ENCODE results near the gene FLG2.
"Not testable (repeated sequence)": the region's sequence is repeated elsewhere in the genome, so short reads cannot be mapped to it uniquely, and the experiment has no call there.

FLG2 gene

DNA sequence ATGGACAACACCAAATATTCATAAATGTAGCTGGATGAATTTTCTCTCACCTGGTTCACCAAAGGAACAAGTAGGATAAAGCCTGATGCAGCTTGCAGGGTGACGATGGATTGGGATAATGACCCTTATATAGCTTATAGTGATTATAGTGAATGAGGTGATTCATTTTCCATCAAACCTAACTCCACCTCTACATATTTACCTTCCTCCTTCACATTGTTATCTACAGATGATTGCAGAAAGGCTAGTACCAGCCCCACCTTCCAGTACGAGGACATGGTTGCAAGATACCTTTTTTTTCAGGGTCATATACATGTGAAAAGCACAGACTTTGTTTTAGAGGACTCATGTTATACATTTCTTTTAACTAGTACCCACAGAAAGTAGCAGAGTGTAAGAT lies at the start of gene FLG2:
Gene FLG2 (minus strand): TSS at position 101 of the 400 bp plus-strand sequence. CDS start 1,122 bp downstream, outside the sequence.
- no peak for DNase-seq

DNA sequence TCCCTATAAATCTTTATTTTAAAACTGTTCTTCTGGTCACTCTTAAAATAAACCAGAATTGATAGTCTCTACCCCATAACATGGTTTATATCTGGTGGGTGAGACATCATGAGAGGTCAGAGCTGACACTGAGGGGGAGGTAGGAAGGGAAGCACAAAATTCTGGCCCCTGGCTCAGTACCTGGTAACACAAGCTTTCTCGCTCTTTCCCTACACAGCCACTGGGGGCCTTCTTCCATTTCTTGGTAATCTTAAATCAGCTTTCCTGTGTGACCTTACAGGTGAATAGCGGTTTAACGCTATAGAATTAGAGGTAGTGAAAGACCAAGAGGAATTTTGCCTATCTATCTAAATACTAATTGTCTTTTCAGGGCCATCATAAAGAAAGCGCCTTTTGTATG lies 48.9 kb upstream of the FLG2 start:
- no peak for DNase-seq

DNA sequence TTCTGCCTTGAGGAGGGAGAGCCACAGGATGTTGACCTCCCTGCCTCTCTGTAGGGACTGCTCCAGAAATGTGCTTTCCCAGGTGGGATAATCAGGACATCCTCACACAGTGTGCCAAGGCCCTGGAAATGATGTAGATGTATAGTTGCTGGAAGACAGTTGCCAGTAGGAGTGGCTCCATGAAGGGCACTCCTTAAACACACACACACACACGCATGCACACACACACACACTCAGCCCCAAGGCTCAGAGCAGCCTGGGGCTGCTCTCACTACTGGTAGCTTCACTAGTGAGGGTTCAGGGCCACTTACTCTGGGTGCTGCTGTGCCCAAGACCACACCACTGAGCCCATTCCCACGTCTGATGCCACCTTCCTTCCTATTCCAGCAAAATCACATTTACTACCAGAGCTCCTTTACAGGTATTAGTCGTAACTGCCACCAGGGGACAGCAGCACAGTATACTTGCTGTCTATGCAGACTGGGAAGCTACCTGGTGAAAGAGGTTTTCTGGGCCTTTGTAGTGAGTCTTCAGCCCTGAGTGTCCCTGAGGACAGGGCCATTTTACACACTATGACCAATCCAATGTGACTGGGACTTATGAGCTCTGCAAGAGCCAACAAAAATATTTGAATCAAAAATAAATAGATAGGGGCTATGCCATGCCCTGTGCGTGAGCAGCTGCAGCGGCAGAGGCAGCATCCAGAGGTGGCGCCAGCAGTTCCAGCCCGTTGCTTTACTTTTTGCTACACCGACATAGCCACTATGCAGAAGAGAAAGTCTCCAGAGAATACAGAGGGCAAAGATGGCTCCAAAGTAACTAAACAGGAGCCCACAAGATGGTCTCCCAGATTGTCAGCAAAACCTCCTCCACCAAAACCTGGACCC lies 39.2 kb upstream of the FLG2 start:
- DNase-seq = no peak

DNA sequence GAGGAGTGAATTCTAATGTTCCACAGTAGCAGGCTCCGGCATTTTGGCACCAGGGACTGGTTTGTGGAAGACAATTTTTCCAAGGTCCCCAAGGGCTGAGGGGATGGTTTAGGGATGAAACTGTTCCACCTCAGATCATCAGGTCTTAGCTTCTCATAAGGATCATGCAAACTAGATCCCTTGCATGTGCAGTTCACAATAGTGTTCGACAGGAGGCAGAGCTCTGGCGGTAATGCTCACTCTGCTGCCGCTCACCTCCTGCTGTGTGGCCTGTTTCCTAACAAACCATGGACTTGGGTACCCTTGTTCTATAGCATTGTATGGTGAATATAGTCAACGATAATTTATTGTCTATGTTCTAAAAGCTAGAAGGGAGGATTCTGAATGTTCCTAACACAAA lies 37.7 kb upstream of the FLG2 start:
- no peak for DNase-seq

DNA sequence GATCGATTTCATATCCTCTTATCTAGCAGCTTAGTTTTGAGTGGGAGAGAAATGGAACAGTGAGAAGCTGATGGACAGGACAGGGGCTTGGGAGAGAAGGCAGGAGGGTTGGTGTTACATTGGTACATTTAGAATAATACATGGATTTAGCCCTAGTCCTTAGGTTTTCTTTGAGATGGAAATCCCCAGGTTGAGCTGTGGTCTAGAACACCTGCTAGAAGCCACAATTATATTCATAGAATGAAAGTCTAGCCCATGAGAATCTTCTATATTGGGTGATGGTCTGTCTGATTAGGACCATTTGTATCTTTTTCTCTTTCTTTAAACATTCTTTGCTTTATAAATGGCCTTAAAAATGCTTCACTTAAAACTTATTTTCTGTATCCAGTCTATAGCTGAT lies 34.3 kb upstream of the FLG2 start:
- DNase-seq = no peak

DNA sequence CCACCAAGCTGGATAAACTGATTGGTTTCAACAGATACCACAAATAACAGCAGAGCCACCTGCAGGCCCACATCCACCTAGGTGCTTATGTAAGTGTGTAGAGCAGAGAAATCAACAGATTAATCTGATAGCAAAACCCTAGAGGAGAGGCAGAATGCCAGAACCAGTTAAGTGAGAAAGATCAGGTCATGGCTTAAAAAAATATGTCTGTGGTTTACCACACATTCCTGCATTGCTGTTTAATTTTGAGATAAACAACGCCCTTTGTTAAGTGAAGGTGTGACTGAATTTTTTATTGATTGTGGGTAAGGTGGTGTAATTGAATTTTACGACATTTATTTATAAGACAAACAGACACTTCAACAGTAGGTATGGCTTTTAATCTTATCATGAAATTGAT lies 33.1 kb upstream of the FLG2 start:
- DNase-seq = no peak

DNA sequence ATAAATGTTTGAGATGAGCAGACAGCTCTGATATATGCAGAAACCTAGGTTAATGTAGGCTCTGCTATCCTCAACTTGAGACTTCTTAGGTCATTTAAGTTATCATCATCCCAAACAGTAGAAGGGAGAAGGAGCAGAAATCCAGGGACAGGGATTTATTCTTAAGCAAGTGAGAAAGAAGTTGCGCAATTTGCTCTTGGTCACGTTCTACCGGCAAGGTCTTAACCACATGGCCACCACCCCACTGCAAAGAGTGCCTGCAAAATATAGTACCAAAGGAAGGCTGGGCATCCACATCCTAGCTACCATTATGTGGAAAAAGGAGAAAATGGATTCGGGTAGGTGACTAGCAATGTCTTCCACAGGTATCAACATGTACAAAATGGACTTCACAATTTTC lies 29.1 kb upstream of the FLG2 start:
- DNase-seq = no peak

DNA sequence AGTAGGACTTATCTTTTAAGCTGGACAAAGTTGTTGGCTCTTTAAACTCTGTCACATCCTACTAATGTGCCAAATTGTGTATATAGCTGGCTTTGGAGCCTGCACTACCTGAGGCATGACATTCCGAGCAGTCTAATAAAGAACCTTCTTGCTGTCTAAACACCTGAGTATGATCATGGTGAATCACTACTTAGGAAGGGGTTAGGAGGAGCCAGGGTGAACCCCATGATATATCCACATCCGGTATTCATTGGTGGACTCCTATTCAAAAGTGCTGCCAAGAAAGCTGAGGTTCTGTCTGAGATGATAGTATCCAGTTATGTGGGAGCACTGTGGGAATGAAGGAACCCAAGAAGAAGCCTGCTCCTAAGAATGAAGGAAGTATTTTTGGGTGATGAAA lies 27.1 kb upstream of the FLG2 start:
- DNase-seq = no peak

DNA sequence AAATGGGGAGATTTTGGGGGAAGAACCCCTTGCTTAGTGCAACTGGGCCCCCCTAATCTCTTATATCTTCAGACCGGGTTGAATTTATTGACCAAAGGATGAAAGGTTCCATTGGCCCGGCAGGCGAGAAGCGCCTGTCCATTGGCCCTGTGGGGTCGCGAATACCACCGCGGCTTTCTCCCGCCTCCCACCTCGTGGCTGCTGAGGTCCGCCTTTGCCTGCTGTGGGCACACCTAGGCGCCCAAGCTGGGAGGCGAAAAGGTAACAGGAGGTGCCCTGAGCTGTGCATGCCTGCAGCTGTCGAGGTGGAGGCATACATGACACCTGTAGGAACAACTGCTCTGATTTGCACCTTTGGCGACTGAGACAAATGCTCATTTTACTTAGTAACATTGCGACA lies 21.1 kb upstream of the FLG2 start:
- no peak for DNase-seq

DNA sequence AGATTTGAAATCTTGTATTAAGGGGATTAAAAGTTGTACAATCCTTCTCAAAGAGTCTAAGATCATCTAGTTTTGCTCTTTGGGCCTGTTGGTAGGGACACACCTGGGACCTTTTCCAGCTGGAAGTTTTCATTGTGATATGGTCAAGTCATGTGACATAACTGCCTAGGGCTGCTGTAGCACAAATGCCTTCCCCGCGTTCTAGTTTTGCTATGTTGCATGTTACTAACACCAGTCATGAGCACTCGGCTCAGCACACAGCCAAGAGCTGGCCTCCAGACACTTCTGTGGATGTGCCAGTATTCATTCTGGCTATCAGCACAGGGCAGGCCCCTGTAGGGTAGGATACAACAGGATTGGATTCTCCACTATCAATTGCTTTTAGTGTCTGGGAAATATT lies 14.6 kb upstream of the FLG2 start:
- no peak for DNase-seq

DNA sequence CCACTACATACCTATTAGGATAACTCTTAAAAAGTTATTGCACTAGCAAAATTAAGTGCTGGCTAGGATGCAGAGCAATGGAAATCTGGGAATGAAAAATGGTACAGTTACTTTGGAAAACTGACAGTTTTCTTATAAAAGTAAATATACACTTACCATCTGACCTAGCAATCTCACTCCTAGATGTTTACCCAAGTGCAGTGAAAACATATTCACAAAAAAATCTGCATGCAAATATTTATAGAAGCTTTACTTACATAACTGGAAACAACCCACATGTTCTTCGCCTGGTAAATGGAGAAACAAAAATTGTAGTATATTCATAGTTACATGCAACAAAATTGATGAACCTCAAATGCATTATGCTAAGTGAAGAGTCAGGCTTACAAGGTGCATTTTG lies 12.9 kb upstream of the FLG2 start:
- DNase-seq = no peak

DNA sequence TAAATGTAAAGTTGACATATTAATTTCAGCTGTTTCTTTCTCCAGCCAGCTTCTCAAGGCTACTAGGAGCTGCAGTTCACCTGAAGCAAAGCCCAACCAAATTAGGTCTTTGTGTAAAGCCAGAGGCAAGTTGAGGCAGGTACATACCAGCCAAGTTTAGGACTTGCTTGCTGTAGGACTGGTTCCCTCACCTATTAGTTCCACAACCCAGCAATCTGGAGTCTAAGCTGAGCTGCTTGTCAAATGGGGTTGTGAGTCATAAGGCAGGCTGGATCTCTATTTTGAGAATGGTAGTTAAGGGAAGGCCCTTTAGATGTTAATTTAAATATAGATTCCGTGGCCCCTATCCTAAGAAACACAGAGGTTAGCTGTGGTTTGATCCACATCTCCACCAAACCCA lies 7.6 kb upstream of the FLG2 start:
- DNase-seq = no peak

DNA sequence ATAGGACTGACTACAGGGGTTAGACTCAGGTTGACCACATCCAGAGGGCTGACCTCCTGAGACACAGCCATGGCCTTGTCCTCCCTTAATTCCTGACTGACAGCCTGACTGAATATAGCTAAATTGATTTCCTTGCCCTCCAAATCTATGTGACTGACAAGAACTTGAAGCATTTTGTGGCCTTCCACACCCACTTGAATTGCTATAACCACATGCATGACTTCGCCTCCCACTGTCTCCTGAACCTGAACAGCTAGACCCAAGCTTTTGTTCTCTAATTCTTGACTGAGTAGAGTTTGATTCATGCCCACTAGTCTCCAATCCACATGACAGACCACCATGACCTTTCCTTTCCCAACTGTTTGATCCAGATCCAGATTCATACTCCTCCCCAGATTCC lies 3.1 kb downstream of the FLG2 start:
- DNase-seq = no peak

DNA sequence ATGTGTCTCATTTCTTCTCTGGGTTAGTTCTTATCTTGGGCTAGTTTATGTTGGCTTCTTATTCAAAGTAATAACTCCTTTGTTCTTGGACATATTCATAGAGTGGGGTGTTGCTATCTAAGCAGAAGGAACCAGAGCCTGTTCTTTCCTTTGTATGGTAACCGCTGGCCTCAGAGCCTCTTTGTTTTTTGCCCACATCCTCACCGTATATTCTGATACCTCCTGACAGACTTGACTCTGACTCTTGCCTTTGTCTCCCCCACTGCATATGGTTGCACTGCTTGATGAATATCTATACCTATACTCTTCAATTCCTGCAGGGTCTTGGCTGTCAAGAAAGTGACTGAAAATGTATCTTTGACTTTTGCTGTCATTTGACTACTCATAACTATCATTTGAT lies 10.2 kb downstream of the FLG2 start:
- DNase-seq = no peak

DNA sequence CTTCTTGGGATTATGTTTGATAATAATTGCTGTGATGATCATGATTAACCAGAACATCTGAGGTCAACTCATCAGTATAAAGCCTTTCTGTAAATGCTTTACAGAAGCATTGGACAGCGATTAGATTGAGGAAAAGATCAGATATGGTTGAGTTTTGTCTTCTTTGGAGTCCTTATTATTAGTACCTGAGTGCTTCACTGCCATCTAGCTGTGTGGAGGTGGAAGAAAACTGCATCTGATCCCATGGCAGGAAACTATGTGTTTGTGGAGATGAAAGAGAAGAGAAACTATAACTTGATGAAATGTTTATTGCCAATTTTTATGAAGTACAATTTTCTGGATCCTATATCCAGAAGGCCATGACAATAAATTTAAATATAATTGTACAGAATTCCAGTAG lies 11.4 kb downstream of the FLG2 start:
- no peak for DNase-seq

DNA sequence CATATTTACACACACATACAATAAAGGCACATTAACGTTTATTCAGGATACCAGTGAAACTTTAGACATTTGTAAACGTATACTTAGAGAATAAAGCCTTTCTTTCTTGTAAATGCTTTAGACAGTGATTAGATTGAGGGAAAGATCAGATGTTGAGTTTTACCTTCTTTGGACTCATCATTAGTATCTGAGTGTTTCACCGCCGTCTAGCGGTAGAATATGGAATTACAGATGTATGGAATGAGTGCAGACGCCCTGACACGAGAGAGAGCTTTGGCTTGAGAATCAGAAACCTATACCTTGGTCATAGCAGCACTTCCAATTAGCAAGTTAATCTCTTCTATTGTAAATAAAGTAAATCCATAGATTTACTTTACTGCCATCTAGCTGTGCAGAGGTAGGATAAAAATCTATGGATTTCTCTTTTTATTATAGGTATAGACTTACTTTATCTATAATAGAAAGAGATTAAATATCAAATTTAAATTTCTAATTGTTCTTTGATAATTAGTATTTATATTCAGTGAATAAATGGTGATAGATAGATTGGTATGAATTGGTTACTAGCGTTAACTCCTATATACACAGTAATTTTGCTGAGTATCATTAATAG lies 12.6 kb downstream of the FLG2 start:
- DNase-seq = peak; percentile 56

DNA sequence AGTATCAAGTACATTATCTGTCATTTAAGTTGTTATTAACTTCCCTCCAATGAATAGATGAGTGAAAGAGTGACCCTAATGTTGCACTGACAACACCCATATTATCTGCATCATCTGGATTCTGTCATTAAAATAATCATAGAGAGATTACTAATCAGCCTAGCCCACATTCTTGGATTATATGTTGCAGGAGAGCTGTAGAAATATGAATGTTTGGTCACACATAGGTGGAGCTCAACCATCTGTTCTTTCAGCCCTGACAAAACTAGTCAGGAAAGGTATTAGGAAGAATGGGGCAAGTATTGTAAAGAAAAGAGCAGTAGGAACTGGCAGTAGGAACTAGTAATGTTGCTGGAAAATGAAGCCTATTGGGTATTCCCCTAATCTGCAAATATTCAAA lies 15.4 kb downstream of the FLG2 start:
- DNase-seq = no peak

DNA sequence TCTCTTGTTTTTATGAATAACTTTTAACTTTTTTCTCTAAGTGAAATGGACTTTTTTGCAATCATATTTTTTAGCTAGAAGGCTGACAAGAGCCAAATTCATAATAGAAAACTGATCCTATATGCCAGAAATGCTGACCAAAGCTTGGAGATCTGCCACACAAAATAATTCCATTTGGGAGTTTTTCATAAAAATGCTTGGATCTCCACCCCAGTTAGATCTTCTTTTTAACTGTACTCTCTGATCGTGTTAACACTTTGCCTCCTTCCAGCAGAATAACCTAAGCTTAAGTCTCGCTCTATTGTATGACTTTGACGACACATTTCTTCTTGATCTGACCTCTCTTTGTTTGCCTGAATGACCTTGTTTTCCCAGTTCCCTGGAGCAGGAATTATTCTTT lies 16.8 kb downstream of the FLG2 start:
- peak; percentile 29 for DNase-seq

DNA sequence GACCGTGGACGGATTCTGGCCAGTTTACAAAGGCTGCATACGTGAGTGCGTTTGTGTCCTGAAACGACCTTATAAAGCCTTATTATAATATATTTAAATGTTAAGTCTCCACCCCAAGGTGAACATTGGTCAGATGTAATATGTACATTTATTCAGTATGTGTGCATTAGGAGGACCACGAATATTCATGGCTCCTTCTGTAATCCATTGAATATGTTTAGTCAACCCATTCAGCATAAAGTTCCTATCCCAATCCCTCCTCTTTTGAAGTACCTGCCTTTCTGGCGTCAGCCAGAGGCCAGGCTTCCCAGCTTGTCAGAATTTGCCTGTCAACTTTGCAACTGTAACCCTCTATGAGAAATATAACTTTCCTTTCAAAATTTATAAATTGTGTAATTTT lies 24.4 kb downstream of the FLG2 start:
- DNase-seq = no peak

DNA sequence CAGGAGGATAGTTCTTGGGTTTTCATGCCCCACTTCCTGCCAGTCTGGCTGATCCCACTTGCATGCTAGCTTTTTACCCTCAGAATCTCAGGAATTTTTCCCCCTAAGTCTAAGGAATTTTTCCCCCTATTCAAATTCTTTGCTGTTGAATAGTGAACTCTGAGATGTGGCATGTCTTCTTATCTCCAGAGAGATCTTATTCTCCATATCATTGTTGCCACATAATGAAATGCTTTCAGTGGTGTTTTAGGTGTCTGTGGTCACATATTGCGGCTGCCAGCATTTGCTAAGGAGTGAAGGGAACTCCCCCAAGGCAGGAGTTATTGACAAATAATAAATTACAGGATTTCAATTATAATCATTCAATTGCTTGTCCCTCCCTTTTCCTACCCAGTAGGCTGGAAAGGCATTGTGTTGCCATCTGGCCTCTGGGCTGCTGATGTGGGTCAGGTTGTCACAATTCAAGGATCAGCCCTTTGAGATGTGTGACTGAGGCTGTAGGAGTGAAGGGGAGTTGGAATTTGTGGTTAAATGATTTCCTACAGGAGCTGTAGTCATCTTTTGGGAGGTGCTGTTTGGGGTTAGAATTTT lies 30.9 kb downstream of the FLG2 start:
- DNase-seq = peak; percentile 72

DNA sequence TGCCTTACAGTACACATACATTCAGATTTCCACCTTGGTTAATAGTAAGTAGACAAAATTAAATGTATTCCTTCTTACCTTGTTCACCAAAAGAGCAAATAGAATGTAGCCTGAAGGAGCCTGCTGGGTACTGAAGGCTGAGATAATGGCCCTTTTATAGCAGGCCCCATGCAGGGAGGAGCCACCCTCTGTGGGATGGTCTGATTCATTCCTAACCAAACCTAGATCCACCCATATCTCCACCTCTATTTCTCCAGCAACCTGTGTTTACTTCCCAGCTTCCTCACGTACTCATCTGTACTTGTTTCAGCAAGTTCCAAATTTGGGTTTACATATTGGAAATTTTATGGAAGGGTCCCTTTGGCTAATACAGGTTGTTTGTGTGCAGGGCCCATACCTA lies 34.7 kb downstream of the FLG2 start, which contains the start of gene FLG:
Gene FLG (minus strand): TSS at position 129 of the 400 bp plus-strand sequence. CDS start 9,783 bp downstream, outside the sequence.
- DNase-seq = no peak

DNA sequence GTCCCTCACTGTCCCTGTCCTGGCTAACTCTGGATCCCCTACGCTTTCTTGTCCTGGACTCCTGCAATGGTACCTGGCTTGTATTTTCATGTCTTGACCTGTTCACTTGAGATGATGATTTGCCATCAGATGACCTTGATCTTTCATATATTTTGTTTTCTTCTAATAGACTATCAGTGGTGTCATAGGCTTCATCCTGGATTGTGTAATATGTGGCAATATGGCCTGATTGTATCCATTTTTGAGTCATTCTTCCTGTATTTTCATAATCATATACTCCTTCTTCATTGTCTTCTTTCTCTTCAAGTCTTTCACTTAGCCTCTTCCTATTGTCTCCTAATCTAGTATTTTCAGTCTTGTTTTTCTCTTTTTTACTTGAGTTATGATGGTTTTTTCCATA lies 45.8 kb downstream of the FLG2 start:
- DNase-seq = no peak

DNA sequence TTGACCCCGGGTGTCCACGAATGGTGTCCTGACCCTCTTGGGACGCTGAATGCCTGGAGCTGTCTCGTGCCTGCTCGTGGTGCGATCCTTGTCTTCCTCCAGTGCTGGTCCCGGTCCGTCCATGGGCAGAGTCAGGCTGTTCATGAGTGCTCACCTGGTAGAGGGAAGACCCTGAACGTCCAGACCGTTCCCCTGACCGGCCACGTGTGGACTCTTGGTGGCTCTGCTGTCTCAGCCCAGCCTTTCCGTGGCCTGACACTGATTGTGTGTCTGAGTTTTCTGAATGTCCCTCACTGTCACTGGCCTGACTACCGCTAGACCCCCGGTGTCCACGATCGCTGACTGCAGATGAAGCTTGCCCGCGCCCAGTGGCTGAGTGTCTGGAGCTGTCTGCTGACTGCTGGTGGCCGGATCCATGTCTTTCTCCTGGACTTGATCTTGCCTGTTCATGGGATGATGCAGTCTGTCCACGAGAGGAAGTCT lies 46.4 kb downstream of the FLG2 start:
- DNase-seq = no peak

DNA sequence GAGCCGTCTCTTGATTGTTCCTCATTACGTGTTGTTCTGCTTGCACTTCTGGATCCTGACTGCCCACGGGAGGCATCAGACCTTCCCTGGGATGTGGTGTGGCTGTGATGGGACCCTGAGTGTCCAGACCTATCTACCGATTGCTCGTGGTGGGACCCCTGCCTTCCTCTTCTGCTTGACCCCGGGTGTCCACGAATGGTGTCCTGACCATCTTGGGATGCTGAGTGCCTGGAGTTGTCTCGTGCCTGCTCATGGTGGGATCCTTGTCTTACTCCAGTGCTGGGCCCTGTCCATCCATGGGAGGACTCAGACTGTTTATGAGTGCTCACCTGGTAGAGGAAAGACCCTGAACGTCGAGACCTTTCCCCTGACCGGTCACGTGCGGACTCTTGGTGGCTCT lies 47.6 kb downstream of the FLG2 start:
- not testable (repeated sequence) for DNase-seq

Data from fibroblast of upper back skin (primary cell).